GM21529 (cell line): Measurements from ENCODE around the gene CST4.
"Not testable (repeated sequence)": the region's sequence is repeated elsewhere in the genome, so short reads cannot be mapped to it uniquely, and the experiment has no call there.

Experiments used
- ATAC-seq: cut with Tn5 transposase; IDR thresholded peaks from one replicate; pipeline ENCODE4 v1.9.1; 2021; ENCODE audit not compliant: unreplicated experiment

Gene CST4

GRCh38 chr20:23644164-23644563 is 44.7 kb downstream of the CST4 start:
- no peak for ATAC-seq

- ATAC-seq: no peak
Observed at GRCh38 chr20:23643659-23644058, 45.2 kb downstream of the CST4 start.

DNA sequence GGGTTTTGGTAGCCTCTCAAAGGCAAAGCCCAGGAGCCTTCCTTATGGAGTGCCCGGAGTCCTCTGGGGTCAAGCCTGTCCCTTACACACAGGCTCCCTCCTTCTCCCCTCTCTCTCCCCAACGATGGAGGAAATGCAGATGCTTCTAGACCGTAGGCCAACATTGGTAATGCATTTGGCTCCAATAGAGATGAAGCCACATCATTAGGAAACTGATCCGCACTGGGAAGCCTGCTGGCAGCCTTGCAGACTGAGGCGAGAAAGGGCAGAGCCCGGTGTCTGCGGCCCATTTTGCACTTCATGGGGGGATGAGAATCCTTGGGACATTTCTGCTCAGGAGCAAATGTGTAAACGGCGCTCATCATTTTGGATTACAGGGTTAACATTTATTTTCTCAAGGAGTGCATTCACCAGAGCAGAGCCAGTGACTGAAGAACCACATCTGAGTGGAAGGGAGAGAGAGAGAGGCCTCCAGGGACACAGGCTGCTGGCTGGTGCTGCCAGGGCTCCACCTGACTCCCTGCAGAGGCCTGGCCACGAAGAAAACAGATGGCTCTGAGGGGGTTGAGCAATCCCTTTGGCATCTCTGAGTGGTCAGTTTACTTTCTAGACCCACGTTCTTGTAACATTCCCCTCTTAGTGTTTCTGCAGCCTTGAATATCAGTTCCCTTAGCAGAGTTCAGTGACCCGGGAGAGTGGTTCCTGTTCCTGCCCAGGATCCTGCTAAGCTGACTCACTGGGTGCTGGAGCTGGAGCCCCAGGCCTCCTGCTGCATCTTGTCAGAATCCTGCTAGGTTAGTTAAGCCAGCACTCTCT is 46.7 kb downstream of the CST4 start:
- ATAC-seq: no peak

DNA sequence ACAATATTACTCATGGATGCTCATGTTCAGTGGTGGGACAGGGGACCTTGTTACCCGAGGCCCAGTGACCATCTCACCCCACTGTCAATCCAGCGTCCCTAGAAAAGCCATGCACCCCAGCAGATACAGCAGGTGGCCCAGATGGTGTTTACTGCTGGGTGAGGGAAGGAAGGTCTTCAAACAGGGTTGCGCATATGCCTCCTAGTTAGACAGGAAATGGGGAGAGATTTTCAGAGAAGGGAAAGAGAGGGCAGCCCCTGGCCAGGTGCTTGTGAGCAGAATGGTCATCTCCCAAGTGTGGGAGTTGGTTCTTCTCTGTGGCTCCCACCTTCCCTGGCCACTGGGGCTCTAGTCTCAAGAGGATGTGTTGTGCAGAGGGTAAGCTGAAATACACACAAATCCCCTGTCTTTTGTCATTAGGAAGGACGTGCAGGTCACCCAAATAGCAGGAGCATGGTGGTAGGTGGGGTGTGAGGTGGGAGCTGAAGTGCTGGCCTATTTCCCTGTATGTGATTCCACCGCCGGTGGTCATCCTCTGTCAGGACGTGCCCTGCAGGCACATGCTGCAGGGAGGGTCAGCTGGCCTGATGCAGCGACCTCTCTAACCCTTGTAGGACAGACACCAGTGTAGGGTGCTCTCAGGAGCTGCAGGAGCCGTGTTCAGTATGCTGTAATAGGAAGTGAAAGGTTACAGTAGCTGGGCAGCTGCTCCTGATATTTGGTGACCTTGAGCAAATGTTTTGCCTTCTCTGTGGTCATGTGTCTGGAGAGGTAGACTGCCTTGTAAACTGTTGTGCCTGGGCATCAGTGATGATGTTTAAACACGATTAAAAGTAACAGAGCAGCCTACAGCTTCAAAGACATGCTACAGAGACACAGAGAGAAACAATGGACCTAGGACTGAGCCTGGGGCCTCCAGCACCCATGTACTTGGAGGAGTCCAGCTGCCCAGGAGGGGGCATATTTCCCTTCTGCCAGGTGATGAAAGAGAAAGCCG is 47.9 kb downstream of the CST4 start:
- peak; percentile 32 for ATAC-seq

DNA sequence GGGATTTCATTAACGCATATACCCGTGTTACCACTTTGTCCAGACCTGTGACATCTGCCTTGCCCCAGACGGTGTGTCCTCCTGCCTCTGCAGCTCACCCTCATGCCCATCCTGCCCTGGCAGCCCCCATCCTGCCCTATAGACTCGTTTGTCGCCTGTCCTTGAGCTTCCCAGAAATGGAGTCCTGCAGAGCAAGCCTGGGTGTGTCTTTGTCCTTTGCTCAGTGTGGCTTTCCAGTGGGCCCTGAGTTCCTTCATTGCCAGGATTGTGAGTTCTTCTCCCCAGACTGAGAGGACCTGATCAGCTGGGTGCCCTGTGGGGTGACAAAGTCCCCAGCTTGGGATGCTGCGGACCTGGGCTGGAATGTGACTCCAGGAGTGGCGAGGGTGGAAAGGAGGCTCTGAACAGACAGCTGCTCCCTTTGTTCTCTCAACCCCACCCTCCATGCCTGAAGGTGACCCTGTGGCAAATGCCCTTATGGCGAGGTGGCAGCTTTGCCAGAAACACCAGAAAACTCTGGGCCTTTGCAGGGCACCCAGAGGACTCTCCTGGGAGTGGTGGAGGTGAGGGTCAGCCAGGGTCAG is 48.7 kb downstream of the CST4 start:
- ATAC-seq: no peak

DNA sequence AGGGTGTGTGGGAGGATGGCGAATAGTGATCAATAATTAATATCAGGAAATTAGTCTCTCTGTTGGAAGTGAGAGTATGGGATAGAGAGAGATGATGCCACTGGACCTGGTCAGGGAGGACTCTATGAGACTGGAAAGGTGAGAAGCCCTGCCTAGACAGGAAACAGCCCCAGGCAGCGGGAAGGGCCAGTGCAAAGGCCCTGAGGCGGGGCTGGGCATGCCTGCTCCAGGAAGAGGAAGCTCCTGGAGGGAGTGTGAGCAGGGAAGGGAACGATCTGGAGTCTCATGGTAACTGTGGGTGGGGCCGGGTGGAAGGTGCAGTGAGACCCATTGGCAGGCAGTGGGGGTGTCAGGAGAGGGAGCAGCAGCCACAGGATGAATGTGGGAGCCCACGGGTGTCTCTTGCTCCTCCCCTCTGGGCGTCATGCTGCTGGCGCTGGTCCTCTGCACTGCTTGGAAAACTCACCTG is 49.3 kb downstream of the CST4 start:
- ATAC-seq: no peak

DNA sequence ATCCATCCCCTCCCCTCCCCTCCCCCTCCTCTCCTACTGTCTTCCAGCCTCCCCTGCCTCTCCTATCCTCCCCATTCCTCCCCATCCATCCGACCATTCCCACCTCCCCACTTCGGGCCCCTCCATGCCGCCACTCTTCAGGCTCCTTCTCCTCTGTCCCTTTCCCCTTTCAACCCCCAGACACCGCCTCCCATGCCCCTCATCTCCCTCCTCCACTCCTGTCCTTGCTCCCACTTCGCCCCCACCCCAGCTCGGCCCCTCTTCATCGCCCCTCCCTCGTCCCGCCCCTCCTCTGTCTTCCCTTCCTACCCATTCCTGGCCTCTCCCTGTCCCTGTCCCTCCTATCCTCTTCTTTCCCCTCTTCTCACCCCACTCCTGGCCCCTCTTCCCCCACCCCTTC is 50.5 kb downstream of the CST4 start:
- no peak for ATAC-seq

DNA sequence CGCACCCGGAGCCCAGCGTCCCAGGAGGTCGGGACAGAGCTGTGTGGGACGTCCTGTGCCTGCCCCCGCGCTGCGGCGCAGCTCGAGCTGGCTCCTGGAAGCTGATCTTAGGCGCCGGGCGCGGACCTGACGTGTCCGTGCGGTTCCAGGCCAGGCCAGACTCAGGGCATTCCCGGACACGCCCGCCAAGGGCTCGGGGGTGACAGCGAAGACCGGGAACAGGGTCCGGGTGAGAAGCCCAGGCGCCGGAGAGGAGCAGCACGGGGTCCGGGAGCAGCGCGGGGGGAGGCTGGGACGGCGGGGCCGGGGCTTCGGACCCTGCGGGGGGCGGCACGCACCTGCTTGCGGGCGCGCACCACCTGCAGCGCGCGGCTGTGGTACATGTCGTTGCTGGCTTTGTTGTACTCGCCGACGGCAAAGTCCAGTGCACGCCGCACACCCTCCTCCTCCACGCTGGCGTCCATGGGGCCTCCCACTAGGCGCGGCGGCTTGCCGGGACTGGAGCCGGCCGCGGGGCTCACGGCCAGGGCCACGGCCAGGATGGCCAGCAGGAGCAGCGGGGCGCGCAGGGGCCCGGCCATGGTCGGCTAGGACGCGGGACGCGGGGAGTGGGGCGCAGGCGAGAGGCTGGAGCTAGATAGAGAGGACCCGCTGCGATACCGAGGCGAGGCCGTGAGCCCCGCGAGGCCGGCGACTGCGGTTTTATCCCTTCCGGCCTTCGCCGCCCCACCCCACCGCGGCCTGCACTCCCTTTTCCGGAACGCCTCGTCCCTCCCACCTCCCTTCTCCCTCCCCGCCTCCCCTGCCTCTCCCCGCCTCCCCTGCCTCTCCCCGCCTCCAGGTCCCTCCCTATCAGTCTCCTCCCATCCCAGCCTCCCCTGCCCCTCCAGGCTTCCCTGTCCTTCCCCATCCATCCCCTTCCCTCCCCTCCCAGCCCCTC is 51.3 kb downstream of the CST4 start, which contains the start of gene CST3:
Gene CST3 (minus strand): TSS at position 674 of the 940 bp plus-strand sequence. CDS start 93 bp downstream, at position 581.
- peak; percentile 56 for ATAC-seq

DNA sequence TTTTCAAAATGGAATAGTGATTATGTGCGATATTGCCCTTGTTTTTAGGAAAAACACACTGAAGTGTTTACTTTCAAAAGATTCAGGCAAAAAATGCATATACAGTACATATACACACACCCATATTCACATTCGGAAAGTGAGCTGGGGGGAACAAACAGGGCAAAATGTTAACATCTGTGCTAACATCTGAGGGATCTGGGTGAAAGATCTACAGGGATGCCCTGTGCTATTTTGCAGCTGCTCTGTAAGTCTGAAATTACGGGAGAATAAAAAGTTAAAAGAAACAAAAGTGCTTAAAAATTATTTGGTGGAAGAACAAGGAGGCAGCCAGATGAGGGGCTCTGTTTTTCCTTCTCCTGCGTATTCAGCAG is 51.9 kb downstream of the CST4 start:
- no peak for ATAC-seq

DNA sequence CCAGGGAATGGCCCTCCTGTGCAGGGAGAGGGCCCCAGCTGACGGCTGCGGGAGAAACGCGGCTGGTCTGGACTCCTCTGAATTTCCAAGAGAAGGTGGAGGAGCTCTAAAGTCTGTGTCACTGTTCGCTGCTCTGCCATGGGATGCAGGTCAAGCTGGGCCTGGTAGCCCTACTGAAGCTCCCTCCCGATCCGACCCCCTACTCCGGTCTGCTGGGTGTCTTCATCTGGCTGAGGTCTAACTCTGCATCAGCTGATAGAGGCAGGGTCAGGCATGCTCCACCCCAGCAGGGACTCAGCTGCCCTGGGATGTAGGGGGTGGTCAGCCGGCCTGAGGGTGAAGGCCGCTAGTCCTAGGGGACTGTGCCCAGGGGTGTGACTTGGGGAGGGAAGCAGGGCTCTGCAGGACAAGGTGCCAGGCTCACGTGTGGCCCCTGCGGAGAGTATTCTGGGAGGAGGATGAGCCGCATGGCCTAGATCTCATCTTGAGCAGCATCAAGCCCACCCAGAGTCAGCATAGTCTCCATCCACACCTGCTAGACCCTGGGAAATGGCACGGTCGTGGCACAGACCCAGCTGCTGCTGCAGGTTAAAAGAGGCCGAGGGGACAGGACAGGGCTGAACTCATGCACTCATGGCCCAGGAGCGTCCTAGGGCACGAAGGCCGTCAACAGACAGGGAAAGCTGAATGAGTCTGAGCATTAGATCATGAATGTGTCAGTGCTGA is 52.5 kb downstream of the CST4 start:
- ATAC-seq: no peak

DNA sequence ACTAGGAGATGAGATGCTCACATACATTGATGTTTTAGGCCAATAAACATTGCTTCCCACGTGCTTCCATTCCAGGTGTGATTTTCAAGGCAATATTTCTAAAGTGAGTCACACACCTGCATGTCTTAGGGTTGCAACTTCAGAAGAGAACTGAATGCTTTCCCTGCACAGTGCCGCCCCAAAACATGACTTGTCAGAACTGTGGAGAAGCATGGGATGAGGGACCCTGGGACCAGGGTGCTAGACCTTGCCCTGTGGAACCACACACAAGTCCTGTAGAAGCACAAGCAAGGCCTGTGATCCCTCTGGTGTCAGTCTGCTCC is 53.1 kb downstream of the CST4 start:
- not testable (repeated sequence) for ATAC-seq
